SK-N-MC (cell line): Measurements from ENCODE around the gene PSMB11.

Experiments
- EZH2 ChIP-seq: fragments of 200-600 bp; sonication (generic); IDR thresholded peaks from one replicate; pipeline ENCODE4 v1.6.1; 2017; ENCODE audit warnings: antibody characterized with exemption
- FOXP2 ChIP-seq: optimal IDR thresholded peaks from 2 replicates; pipeline ENCODE3; 2011; ENCODE audit warnings: mild to moderate bottlenecking, moderate library complexity; ENCODE audit not compliant: insufficient read depth; ENCODE audit errors: extremely low read length, control extremely low read depth
- POLR2AphosphoS5 ChIP-seq: IDR thresholded peaks from 2 replicates; pipeline ENCODE4 v1.6.1; 2012; ENCODE audit warnings: mild to moderate bottlenecking, low read depth, low read length, borderline replicate concordance

GRCh38 chr14:22995889-22996625 is 46.0 kb upstream of the PSMB11 start:
- TF ChIP-seq EZH2 (no peak), POLR2AphosphoS5 (no peak), FOXP2 (no peak)
